B cell (primary cell): ENCODE results near the gene ZSWIM3. TPM values are rescaled to one million over a fixed set of nuclear protein-coding genes. Genes with fewer than 3 reads are reported as not detected.

ENCODE experiments used
- ATAC-seq: fragments of 200-7000 bp; cut with Tn5 transposase; one replicate; pipeline ENCODE4 v1.10.0; 2021; ENCODE audit warnings: low read depth, mild to moderate bottlenecking, moderate number of reproducible peaks, moderate library complexity
- CTCF ChIA-PET: fragments of 350-600 bp; sonication (Branson Sonifier 250); formaldehyde crosslinking; loops from one replicate; lab custom pipeline; 2021; ENCODE audit warnings: antibody characterized with exemption, inconsistent platforms; lab: Charles Lee
- POLR2A ChIA-PET: fragments of 350-600 bp; sonication (Branson Sonifier 250); formaldehyde crosslinking; loops from one replicate; lab custom pipeline; 2021; ENCODE audit warnings: antibody characterized with exemption; lab: Charles Lee
- DNase-seq: peaks from one replicate; pipeline ENCODE4 v3.0.0; 2013
- H2AFZ ChIP-seq: 2 replicates; pipeline ENCODE4 v1.6.1; 2012; ENCODE audit warnings: mild to moderate bottlenecking, low read depth, low read length; ENCODE audit not compliant: insufficient read depth, poor library complexity, severe bottlenecking
- H3K27ac ChIP-seq, 2 donors: 1 replicate in 1 of 2; 2 replicates in 1 of 2; pipeline ENCODE4 v1.5.1; 2012 to 2013; ENCODE audit warnings: low read length in 2 of 2, mild to moderate bottlenecking in 2 of 2, moderate library complexity in 1 of 2
- H3K27me3 ChIP-seq, 4 experiments: fragments of 200-600 bp in 1 of 4; sonication (generic) in 1 of 4; replicated peaks in 1 of 4; 1 replicate in 2 of 4; 2 replicates in 2 of 4; pipeline versions ENCODE4 v1.6.1 to v1.7.0; 2013 to 2016; ENCODE audit warnings: low read length in 3 of 4, mild to moderate bottlenecking in 2 of 4, mixed read lengths in 1 of 4, moderate library complexity in 1 of 4; ENCODE audit not compliant: insufficient read depth in 4 of 4, control insufficient read depth in 3 of 4; ENCODE audit errors: control extremely low read depth in 1 of 4
- H3K36me3 ChIP-seq, 2 experiments: replicated peaks in 1 of 2; 1 replicate in 1 of 2; 2 replicates in 1 of 2; pipeline versions ENCODE4 v1.6.1 to v1.7.1; 2013; ENCODE audit warnings: low read length in 1 of 2; ENCODE audit not compliant: insufficient read depth in 2 of 2, control insufficient read depth in 1 of 2; ENCODE audit errors: control extremely low read depth in 1 of 2, extremely low read depth in 1 of 2
- H3K4me1 ChIP-seq, 2 donors: fragments of 200-600 bp in 1 of 2; sonication (generic) in 1 of 2; 1 replicate in 1 of 2; 2 replicates in 1 of 2; pipeline versions ENCODE4 v1.5.1 to v1.6.1; 2013 to 2017; ENCODE audit warnings: low read length in 2 of 2; ENCODE audit not compliant: control insufficient read depth in 2 of 2, insufficient read depth in 2 of 2
- H3K4me2 ChIP-seq: replicated peaks from 2 replicates; pipeline ENCODE3; 2012; ENCODE audit warnings: mild to moderate bottlenecking, low read depth, low read length; ENCODE audit not compliant: poor library complexity, severe bottlenecking
- H3K4me3 ChIP-seq, 5 experiments: fragments of 200-600 bp in 1 of 5; sonication (generic) in 1 of 5; 1 replicate in 3 of 5; 2 replicates in 2 of 5; pipeline versions ENCODE4 v1.5.1 to v1.7.0; 2011 to 2016; ENCODE audit warnings: low read length in 4 of 5, mild to moderate bottlenecking in 4 of 5, low read depth in 2 of 5, control low read depth in 1 of 5, moderate library complexity in 1 of 5; ENCODE audit not compliant: insufficient read depth in 1 of 5; ENCODE audit errors: control extremely low read depth in 1 of 5, extremely low read depth in 1 of 5
- H3K79me2 ChIP-seq: fragments of 200-600 bp; sonication (generic); one replicate; pipeline ENCODE4 v1.6.0; 2016; ENCODE audit warnings: low read length; ENCODE audit not compliant: control insufficient read depth, insufficient read depth
- H3K9ac ChIP-seq: fragments of 200-600 bp; sonication (generic); 2 replicates; pipeline ENCODE4 v1.6.1; 2017; ENCODE audit warnings: mild to moderate bottlenecking, low read length, moderate library complexity
- H3K9me3 ChIP-seq, 3 donors: one replicate each; pipeline versions ENCODE4 v1.6.1 to v1.7.1; 2013; ENCODE audit warnings: low read length in 2 of 3; ENCODE audit not compliant: control insufficient read depth in 2 of 3, insufficient read depth in 1 of 3; ENCODE audit errors: control extremely low read depth in 1 of 3
- H4K20me1 ChIP-seq: 2 replicates; pipeline ENCODE4 v1.6.0; 2012; ENCODE audit warnings: mild to moderate bottlenecking, low read length; ENCODE audit not compliant: insufficient read depth, control insufficient read depth, poor library complexity, severe bottlenecking
- H3K27ac Mint-ChIP-seq: one replicate; pipeline ENCODE4 v1.8.0; 2021; ENCODE audit warnings: mixed read lengths
- H3K27me3 Mint-ChIP-seq: one replicate; pipeline ENCODE4 v1.8.0; 2021; ENCODE audit warnings: mixed read lengths
- H3K4me1 Mint-ChIP-seq: one replicate; pipeline ENCODE4 v1.8.0; 2021; ENCODE audit warnings: mixed read lengths
- H3K4me3 Mint-ChIP-seq: one replicate; pipeline ENCODE4 v1.8.0; 2021; ENCODE audit warnings: mixed read lengths
- H3K9me3 Mint-ChIP-seq: one replicate; pipeline ENCODE4 v1.8.0; 2022; ENCODE audit warnings: mixed read lengths; ENCODE audit not compliant: insufficient read depth
- EZH2 ChIP-seq: IDR thresholded peaks from 2 replicates; pipeline ENCODE4 v1.6.1; 2012; ENCODE audit warnings: borderline replicate concordance, low read depth, mild to moderate bottlenecking, moderate library complexity, low read length; ENCODE audit not compliant: insufficient read depth, poor library complexity, severe bottlenecking
- WGBS: methylation state at CpG from one replicate; pipeline ENCODE4 v1.1.5; 2013; ENCODE audit warnings: missing lambda C conversion rate; ENCODE audit not compliant: insufficient coverage; 5-methylcytosine and 5-hydroxymethylcytosine counted together
- intact Hi-C: fragments of 100-400 bp; cut with micrococcal nuclease; formaldehyde crosslinking; loops from one replicate; pipeline ENCODE4 v1.10.0; 2022
- polyA plus RNA-seq: library from polyadenylated mRNA; depleted of rRNA; stranded (reverse); fragments of >200 nt; gene quantifications from 2 replicates; pipeline ENCODE4 v1.2.3, GENCODE V29; 2012
- total RNA-seq, 2 donors: library from RNA; stranded (reverse); fragments of 120-200 nt in 1 of 2; gene quantifications; 1 replicate in 1 of 2; 2 replicates in 1 of 2; pipeline versions ENCODE4 v1.2.3 to v1.2.4, GENCODE V29; 2013 to 2022
- TF ChIP-seq, protein P1 (sequence below): fragments of 200-600 bp; IDR thresholded peaks from one replicate; pipeline ENCODE4 v1.8.0; 2022; ENCODE audit warnings: antibody characterized with exemption, mild to moderate bottlenecking

ZSWIM3 gene
- total and polyA plus RNA-seq, 2 donors (not counting 1 experiment from before 2014, with no cell fraction given) = 4.0 to 7.1 TPM

DNA sequence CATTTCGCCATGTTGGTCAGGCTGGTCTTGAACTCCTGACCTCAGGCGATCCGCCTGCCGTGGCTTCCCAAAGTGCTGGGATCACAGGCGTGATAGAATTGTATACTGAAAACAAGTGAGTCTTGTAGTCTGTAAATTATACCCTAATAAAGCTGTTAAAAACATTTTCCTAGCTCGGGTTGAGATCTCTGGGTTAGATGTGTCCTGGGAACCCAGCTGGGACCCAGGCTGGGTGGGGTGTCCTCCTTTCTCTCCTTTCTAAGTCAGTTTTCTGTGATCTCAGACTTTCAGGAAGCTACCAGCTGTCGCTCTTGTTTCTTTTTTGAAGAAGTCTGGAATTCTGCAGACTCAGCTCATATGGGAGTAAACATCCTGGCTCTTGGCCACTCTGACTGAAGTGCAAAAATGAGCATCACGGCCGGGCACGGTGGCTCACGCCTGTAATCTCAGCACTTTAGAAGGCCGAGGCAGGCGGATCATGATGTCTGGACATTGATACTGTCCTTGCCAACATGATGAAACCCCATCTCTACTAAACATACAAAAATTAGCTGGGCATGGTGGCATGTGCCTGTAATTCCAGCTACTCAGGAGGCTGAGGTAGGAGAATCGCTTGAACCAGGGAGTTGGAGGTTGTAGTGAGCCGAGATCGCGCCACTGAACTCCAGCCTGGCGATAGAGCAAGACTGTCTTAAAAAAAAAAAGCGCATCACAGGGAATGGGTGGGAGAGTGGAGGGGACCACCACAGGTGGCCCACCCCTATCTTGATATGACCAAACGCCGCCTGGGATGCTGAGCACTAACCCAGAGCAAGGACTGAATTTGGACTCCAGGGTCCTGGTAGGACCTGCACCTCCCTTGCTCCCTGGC lies 67.2 kb downstream of the ZSWIM3 start:
- Mint-ChIP-seq H3K27me3 (peaks cover 19% of the 10 kb centered on the region), H3K27ac (no peak overlapping the region), H3K4me3 (no peak overlapping the region), H3K4me1 (no peaks in the 10 kb centered on the region), H3K9me3 (no peaks in the 10 kb centered on the region)
- no peak overlapping the region for H3K4me3 ChIP-seq
- no peaks in the 10 kb centered on the region for H4K20me1 ChIP-seq
- H3K4me1 ChIP-seq = no peaks in the 10 kb centered on the region
- no peaks in the 10 kb centered on the region for H3K79me2 ChIP-seq
- no peak overlapping the region for H3K27ac ChIP-seq
- H3K36me3 ChIP-seq = no peaks in the 10 kb centered on the region
- peaks cover 0 to 10% (median 2%) of the 10 kb centered on the region in 4 experiments for H3K27me3 ChIP-seq
- no peak overlapping the region for H3K4me2 ChIP-seq
- H2AFZ ChIP-seq = no peak overlapping the region
- no peak for DNase-seq
- intact Hi-C loops = no loop called here
- ChIA-PET POLR2A (interaction anchor here (1.0 to 1.2 kb wide), 2 partner anchors 10 to 17 kb away, joined by 4 read pairs; partner anchors contain the start of gene PCIF1), CTCF (no interaction called here)
- ATAC-seq = no peak
- WGBS = 69% methylated on average over 13 of the region's 21 CpGs
- no peaks in the 10 kb centered on the region for H3K9me3 ChIP-seq
- TF ChIP-seq EZH2 = no peak
- TF ChIP-seq, protein P1, sequence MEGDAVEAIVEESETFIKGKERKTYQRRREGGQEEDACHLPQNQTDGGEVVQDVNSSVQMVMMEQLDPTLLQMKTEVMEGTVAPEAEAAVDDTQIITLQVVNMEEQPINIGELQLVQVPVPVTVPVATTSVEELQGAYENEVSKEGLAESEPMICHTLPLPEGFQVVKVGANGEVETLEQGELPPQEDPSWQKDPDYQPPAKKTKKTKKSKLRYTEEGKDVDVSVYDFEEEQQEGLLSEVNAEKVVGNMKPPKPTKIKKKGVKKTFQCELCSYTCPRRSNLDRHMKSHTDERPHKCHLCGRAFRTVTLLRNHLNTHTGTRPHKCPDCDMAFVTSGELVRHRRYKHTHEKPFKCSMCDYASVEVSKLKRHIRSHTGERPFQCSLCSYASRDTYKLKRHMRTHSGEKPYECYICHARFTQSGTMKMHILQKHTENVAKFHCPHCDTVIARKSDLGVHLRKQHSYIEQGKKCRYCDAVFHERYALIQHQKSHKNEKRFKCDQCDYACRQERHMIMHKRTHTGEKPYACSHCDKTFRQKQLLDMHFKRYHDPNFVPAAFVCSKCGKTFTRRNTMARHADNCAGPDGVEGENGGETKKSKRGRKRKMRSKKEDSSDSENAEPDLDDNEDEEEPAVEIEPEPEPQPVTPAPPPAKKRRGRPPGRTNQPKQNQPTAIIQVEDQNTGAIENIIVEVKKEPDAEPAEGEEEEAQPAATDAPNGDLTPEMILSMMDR = no peak
- no peak overlapping the region for H3K9ac ChIP-seq
